ENCODE data around the gene KRT222. TPM values are rescaled to one million over a fixed set of nuclear protein-coding genes. Genes with fewer than 3 reads are reported as not detected.

KRT222 gene
- total RNA-seq (under 1 TPM in 1 of 2 donors, not detected in 1; 0.55 TPM), polyA plus RNA-seq (ENCODE audit: insufficient read length in 6 of 6) (under 1 TPM; 0.21 to 0.61 (median 0.37) TPM)
- long read RNA-seq, donor 1, partial matches to known transcripts, result 0 of 1 reads
- long read RNA-seq, donor 1, other reads (novel, unspliced or antisense), result 0 of 1 reads
- long read RNA-seq, donor 2, result 0 reads
- long read RNA-seq, donor 3, result 0 reads
- long read RNA-seq, donor 4, result 0 reads
- long read RNA-seq, donor 5, result 0 reads
- long read RNA-seq, donor 6, result 0 reads
- long read RNA-seq, donor 7, result 0 reads
- long read RNA-seq, donor 8, result 0 reads
- long read RNA-seq, donor 9, result 0 reads
- long read RNA-seq, donor 10, partial matches to known transcripts, result 0 of 1 reads
- long read RNA-seq, donor 10, other reads (novel, unspliced or antisense), result 0 of 1 reads
- long read RNA-seq, donor 11, result 0 reads
- long read RNA-seq, donor 12, result 0 reads

- DNase-seq, result no peak
- TF ChIP-seq CTCF (IDR thresholded peaks at IDR 0.05), result no peak
- no peak within 1 kb of the TSS for H3K27ac ChIP-seq
- no peaks in the 10 kb centered on the region for H3K36me3 ChIP-seq
- intact Hi-C loops (cut with DNase I), result no loop called here
- H3K4me3 ChIP-seq, result peak within 1 kb of the TSS in 1 of 2 donors; percentile 13
- H3K9me3 ChIP-seq, result no peaks in the 10 kb centered on the region
- ATAC-seq, result no peak
- H3K27me3 ChIP-seq, result peaks cover 10 to 43% of the 10 kb centered on the region in 2 donors
- H3K4me1 ChIP-seq, result no peaks in the 10 kb centered on the region
Measured at GRCh38 chr17:40664582-40665333, at the start of gene KRT222. Gene KRT222, minus strand, starts transcription at chr17:40665177. Its CDS starts 78 bp downstream, at chr17:40665099.

GRCh38 chr17:40714473-40714872, 49.5 kb upstream of the KRT222 start:
- intact Hi-C loops (cut with DNase I), result no loop called here
- Histone ChIP-seq H3K4me3 (no peak overlapping the region), H3K4me1 (no peaks in the 10 kb centered on the region), H3K36me3 (no peaks in the 10 kb centered on the region), H3K9me3 (no peaks in the 10 kb centered on the region), H3K27me3 (peaks cover 0 to 4% of the 10 kb centered on the region in 2 donors), H3K27ac (no peak overlapping the region)
- DNase-seq, result no peak
- no peak for TF ChIP-seq CTCF (IDR thresholded peaks at IDR 0.05)
- ATAC-seq, result no peak

- H3K27ac ChIP-seq, result peak overlapping the region in 1 of 2 donors; percentile 70
- H3K36me3 ChIP-seq, result no peaks in the 10 kb centered on the region
Measured at GRCh38 chr17:40707745-40708144, 42.8 kb upstream of the KRT222 start.

GRCh38 chr17:40705584-40705983, 40.6 kb upstream of the KRT222 start:
- H3K27me3 ChIP-seq, result peaks cover 0 to 6% of the 10 kb centered on the region in 2 donors
- H3K27ac ChIP-seq, result no peak overlapping the region
- no peaks in the 10 kb centered on the region for H3K36me3 ChIP-seq
- no peak overlapping the region for H3K4me3 ChIP-seq
- peaks cover 6 to 9% of the 10 kb centered on the region in 2 donors for H3K4me1 ChIP-seq
- ATAC-seq, result peak; percentile 12
- DNase-seq, result no peak
- H3K9me3 ChIP-seq, result no peaks in the 10 kb centered on the region
- intact Hi-C loops (cut with DNase I), result no loop called here
- TF ChIP-seq CTCF (IDR thresholded peaks at IDR 0.05), result no peak

More at GRCh38 chr17:40707745-40708144, 42.8 kb upstream of the KRT222 start:
- TF ChIP-seq CTCF (IDR thresholded peaks at IDR 0.05), result no peak
- DNase-seq, result peak in 1 of 4 donors; percentile 38
- H3K4me1 ChIP-seq, result peaks cover 6 to 9% of the 10 kb centered on the region in 2 donors
- intact Hi-C loops (cut with DNase I), result no loop called here
- peak; percentile 88 for ATAC-seq
- no peaks in the 10 kb centered on the region for H3K9me3 ChIP-seq
- no peak overlapping the region for H3K4me3 ChIP-seq
- H3K27me3 ChIP-seq, result peaks cover 0 to 6% of the 10 kb centered on the region in 2 donors

GRCh38 chr17:40703652-40704051, 38.7 kb upstream of the KRT222 start, which contains the start of gene KRT24:
Gene KRT24, minus strand, starts transcription at chr17:40703752. Its CDS starts 59 bp downstream, at chr17:40703693.
- H3K4me3 ChIP-seq, result no peak within 1 kb of the TSS
- no peak for TF ChIP-seq CTCF (IDR thresholded peaks at IDR 0.05)
- intact Hi-C loops (cut with DNase I), result no loop called here
- DNase-seq, result no peak
- H3K9me3 ChIP-seq, result no peaks in the 10 kb centered on the region
- no peak within 1 kb of the TSS for H3K27ac ChIP-seq
- H3K4me1 ChIP-seq, result peaks cover 6 to 9% of the 10 kb centered on the region in 2 donors
- no peak for ATAC-seq
- peaks cover 0 to 10% of the 10 kb centered on the region in 2 donors for H3K27me3 ChIP-seq
- no peaks in the 10 kb centered on the region for H3K36me3 ChIP-seq
